8988T (cell line): ENCODE data around the gene DAD1.
A peak's percentile ranks its signal among the peaks of the same experiment; 100 is the strongest.
"Not testable (repeated sequence)": the region's sequence is repeated elsewhere in the genome, so short reads cannot be mapped to it uniquely, and the experiment has no call there.

Source experiments
- DNase-seq: peaks from one replicate; pipeline ENCODE4 v3.0.0; 2011

Gene DAD1

GRCh38 chr14:22549981-22550673 lies 38.9 kb downstream of the DAD1 start:
- no peak for DNase-seq

- DNase-seq, result no peak
These were observed 39.6 kb downstream of the DAD1 start for GRCh38 chr14:22549324-22549962.

- DNase-seq, result no peak
These were observed 40.9 kb downstream of the DAD1 start for GRCh38 chr14:22547948-22548750.

GRCh38 chr14:22547313-22547947 lies 41.6 kb downstream of the DAD1 start:
- DNase-seq, result no peak

GRCh38 chr14:22546722-22547071 lies 42.3 kb downstream of the DAD1 start:
- no peak for DNase-seq

- DNase-seq, result no peak
These were observed 42.9 kb downstream of the DAD1 start for GRCh38 chr14:22545842-22546721.

- no peak for DNase-seq
These were observed 44.1 kb downstream of the DAD1 start for GRCh38 chr14:22544881-22545420.

- DNase-seq, result no peak
These were observed 44.6 kb downstream of the DAD1 start for GRCh38 chr14:22544406-22544805.

GRCh38 chr14:22543570-22544357 lies 45.3 kb downstream of the DAD1 start:
- not testable (repeated sequence) for DNase-seq

GRCh38 chr14:22542360-22542759 lies 46.7 kb downstream of the DAD1 start:
- DNase-seq, result no peak

- DNase-seq, result no peak
These were observed 47.3 kb downstream of the DAD1 start for GRCh38 chr14:22541721-22542120.

- no peak for DNase-seq
These were observed 48.1 kb downstream of the DAD1 start for GRCh38 chr14:22540811-22541360.

GRCh38 chr14:22540293-22540692 lies 48.7 kb downstream of the DAD1 start:
- DNase-seq, result no peak

- DNase-seq, result no peak
These were observed 49.2 kb downstream of the DAD1 start for GRCh38 chr14:22539831-22540230.

- DNase-seq, result no peak
These were observed 50.3 kb downstream of the DAD1 start for GRCh38 chr14:22538671-22539228.

- DNase-seq, result no peak
These were observed 51.4 kb downstream of the DAD1 start for GRCh38 chr14:22537436-22538310.

- DNase-seq, result peak; percentile 22
These were observed 52.1 kb downstream of the DAD1 start for GRCh38 chr14:22536853-22537338.

- DNase-seq, result no peak
These were observed 53.1 kb downstream of the DAD1 start for GRCh38 chr14:22535916-22536315.

GRCh38 chr14:22535126-22535525 lies 53.9 kb downstream of the DAD1 start:
- DNase-seq, result no peak
